GM19463 (cell line): Measurements from ENCODE around the gene FNDC3B.
"Not testable (repeated sequence)": the region's sequence is repeated elsewhere in the genome, so short reads cannot be mapped to it uniquely, and the experiment has no call there.

Source experiments
- ATAC-seq: cut with Tn5 transposase; IDR thresholded peaks from one replicate; pipeline ENCODE4 v1.9.1; 2021; ENCODE audit warnings: mild to moderate bottlenecking, moderate library complexity; ENCODE audit not compliant: unreplicated experiment

FNDC3B gene

DNA sequence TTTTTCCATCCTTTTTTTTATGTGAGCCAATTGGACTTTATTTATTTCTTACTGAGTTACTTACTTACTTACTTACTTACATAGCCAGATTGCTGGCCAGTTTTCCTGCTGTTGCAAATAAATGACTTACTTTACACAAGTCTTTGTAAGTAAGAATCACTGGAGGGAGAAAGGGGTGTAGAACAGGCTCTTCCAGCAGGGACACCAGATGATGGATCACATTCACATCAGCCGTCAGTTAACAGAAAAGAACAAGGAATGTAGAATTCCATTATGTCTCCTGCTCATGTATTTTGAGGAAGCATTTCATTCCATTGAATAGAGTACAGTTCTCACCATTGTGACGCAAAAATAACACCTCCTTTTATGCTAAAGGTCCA, 188.6 kb downstream of the FNDC3B start:
- ATAC-seq, result no peak

DNA sequence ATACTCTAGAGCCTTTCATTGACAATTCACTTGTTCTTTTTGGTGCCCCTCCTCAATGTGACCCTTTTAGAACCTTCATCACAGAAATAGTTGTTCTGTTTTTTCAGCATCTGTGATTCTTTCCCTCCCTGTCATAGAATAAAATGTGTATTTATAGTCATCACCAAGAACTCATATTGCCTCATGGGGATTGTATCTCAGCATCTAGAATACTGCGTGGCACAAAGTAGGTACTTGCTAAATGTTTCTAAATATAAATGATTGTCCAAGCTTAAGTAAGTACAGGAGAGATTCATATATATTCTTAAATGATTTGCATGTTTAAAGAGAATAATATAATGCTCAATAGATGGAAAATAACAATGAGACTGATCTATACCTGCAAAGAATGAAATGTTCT, 190.1 kb downstream of the FNDC3B start:
- ATAC-seq, result no peak

- no peak for ATAC-seq
These were observed 192.0 kb downstream of the FNDC3B start for GRCh38 chr3:172231318-172231901.

DNA sequence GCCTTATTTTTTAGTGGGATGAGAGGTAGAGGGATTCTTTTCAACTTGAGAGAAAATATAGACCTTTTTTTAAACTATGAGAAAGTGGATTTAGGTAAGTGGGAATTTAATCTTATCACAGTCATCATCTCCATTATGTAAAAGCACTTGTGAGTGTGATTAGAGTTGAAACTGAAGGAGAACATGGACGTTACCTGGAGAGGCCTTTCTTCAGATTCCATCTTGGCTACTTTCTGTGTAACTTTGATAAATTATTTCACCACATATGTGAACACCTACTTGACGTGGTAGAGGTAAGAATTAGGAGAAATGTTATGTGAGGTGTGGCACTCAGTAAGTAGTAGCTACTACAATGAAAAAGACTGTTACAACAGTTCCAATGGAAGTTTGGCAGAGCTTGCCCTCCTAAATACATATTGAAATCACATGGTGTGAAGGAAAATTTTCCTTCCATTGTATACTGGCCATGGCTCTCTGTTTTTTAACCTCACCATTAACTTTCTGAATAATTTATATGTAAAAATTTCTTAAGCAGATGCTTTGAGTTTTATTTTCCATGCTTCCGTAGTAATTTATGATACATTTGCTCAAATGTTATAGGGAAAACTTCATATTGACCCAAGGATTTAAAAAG, 193.3 kb downstream of the FNDC3B start:
- ATAC-seq, result no peak

DNA sequence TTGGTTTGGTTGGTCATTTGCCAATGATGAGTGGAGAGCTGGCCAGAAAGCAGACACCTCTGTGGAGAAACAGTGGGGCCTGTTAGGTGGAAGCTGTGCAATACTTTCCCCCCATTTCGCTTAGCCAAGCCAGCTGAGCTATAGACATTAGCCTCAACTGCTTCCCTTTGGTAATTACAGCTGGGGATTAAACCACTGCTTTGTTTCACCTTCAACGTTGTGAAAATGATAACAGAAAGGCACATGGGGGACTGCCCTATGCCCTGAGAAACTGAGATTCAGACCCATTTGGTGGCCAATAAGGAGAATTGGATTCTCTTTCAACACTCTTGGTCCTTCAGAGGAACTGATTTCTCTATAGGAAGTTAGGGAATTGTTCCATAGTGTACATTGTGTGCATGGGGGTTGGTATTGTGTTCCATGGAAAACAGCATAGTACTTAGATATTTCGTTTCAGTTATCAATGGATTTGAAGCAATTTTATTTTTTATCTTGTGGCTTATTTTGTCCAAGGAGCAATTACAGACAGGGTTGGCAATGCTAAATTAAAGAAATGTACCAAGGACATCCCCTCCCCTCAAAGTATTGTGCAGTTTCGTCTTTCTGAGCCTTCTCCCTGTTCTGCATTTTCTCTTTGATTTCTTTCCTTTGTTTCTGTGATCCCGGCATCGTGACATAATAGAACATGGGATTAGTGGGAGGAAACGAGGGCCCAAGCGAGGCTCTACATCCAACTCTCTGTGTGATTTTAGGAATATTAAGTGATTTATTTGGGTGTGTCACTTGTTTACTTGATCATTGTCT, 194.3 kb downstream of the FNDC3B start:
- no peak for ATAC-seq

DNA sequence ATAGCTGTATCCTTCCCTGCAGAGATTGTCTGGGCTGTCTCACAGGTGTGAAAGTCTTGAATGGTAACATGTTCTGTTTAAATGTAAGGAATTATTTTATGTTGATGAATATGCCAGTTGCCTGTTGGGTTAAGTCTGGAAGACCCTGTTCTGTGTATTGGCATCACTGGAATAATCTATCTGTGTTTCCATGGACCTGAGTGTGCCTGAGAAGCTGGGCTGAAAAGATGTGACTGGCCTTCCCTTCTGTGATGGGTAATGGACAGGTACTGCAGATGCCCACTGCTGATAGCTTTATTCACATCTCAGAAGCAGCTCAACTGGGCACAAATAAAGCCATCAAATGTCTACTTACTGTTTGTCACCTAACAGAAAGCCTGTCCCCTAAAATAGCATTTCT, 196.3 kb downstream of the FNDC3B start:
- ATAC-seq, result no peak

DNA sequence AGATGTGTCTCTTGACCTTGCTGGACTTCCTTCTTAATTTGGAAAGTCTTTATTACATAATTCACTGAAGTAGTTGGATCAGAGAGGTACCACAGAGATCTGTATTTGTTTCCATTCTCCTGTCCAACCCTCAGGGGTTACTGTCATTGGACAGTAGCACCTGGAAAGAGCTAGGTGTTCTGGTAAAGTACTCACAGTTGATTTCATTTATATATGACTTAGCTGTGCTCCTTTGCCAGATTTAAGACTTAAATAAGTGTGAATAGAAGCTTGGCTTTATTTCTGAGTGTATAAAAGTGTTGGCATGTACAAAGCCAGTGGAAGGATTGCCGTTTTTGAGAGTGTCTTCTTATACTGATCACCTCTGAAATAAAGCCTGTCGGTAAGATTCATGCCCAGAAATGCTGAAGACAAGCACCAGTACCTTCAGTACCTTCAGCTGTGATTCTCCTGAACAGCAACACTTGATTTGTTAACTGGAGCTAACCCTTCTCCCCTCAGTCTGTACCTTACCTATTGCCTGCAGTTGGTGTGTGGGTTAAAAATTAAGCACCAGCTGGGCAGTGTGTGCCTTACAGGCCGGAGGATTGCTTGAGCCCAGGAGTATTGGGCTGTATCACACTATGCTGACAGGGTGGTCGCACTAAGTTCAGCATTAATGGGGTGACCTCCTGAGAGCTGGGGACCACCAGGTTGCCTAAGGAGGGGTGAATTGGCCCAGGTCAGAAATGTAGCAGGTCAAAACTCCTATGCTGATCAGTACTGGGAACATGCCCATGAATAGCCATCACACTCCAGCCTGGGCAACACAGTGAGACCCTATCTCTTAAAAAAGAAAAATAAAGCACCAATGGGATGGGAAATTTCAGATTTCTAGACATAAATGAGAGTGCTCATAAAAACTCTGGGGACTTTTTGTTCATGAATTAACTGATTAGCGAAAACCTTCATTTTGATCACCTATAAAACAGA, 197.7 kb downstream of the FNDC3B start:
- ATAC-seq, result no peak

DNA sequence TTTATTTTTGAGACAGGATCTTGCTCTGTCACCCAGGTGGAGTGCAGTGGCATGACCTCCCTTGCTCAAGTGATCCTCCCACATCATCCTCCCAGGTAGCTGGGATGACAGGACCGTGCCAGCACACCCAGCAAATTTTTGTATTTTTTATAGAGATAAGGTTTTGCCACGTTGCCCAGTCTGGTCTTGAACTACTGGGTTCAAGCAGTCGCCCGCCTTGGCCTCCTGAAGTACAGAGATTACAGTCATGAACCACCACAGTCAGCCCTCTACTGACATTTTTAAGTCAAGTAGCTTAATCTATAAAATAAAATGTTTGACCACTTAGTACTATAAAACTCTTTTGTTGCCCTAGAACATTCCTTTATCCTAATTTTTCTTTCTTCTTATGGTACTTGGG, 198.8 kb downstream of the FNDC3B start:
- ATAC-seq, result no peak

GRCh38 chr3:172239218-172239790, 199.9 kb downstream of the FNDC3B start:
- no peak for ATAC-seq

DNA sequence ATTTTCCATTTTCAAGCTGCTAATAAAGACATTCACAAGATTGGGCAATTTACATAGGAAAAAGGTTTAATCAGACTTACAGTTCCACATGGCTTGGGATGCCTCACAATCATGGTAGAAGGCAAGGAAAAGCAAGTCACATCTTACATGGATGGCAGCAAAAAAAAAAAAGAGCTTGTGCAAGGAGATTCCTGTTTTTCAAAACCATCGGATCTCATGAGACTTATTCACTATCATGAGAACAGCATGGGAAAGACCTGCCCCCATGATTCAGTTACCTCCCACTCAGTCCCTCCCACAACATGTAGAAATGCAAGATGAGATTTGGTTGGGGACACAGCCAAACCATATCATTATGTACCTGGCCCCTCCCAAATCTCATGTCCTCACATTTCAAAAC, 202.0 kb downstream of the FNDC3B start:
- no peak for ATAC-seq

- ATAC-seq, result not testable (repeated sequence)
These were observed 203.1 kb downstream of the FNDC3B start for GRCh38 chr3:172242471-172242870.

- not testable (repeated sequence) for ATAC-seq
These were observed 204.0 kb downstream of the FNDC3B start for GRCh38 chr3:172243376-172243775.

DNA sequence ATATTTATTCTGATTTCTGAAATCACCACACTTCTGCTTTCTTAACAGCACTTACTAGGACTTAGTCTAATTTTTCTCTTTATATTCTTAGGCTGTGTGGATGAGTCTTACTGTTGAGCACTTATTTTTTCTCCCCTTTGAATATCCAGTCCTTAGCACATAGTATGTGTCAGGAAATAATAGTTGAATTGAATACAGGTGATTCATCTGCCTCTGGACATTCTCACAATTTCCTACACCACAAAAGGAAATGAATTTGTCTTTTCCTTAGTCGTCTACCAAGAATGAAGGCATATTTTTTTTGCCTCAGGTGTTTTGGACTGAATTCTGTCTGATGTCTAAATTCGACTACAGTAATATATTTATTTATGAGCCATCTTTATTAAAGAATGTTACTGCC, 204.6 kb downstream of the FNDC3B start:
- ATAC-seq, result no peak

DNA sequence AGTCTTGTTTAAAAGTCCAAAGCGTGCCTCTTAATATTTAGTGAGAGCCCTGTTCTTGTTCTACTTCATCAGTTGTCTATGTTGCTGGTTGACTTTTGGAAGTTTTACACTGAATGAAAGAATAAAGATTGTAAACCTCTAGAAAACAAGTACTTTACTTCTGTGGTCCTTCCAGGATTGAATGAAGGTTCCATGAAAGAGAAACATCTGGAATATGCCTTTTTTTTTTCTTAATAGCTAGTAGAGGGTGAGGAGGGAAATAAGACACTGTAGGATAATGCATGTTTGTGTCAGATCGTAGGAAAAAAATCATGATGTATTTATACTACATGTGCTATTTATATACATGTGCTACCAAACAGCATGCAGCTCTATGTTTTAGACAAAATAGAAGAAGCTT, 205.9 kb downstream of the FNDC3B start:
- no peak for ATAC-seq

- ATAC-seq, result no peak
These were observed 206.9 kb downstream of the FNDC3B start for GRCh38 chr3:172246107-172246844.

DNA sequence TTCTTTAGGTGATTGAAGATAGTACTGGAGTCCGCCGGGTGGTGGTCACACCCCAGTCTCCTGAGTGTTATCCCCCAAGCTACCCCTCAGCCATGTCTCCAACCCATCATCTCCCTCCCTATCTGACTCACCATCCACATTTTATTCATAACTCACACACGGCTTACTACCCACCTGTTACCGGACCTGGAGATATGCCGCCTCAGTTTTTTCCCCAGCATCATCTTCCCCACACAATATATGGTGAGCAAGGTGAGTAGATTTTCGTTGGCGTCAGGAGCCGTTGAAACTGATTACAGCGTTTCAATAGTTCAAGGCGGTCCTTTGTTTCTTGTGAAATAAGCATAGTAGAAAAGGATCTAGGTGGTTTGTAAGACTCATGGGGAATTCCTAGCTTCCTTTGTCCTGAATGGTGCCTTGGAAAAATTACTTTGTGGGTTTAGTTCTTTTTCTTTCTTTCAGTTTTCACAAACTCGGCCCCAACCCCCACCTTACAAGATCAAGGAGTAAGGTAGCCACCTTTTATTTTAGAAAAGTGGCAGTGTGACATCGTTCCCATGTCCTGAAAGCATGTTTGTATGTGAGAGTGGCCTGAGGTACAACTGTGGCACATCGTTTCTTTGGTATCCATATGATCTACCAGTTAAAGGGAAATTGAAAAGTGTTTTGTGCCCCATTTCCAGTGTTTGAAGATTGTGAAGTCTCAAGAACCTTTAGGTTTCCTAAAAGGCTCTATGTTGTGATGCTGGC, 208.3 kb downstream of the FNDC3B start:
- ATAC-seq, result no peak

GRCh38 chr3:172249039-172249438, 209.7 kb downstream of the FNDC3B start:
- no peak for ATAC-seq

DNA sequence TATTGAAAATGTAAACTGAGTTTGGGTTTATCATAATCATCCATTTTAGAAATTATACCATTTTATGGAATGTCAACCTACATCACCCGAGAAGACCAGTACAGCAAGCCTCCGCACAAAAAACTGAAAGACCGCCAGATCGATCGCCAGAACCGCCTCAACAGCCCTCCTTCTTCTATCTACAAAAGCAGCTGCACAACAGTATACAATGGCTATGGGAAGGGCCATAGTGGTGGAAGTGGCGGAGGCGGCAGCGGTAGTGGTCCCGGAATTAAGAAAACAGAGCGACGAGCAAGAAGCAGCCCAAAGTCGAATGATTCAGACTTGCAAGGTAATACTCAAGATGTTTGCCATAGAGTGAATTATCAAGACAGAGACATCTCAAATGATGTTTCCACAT, 211.8 kb downstream of the FNDC3B start:
- ATAC-seq, result no peak

DNA sequence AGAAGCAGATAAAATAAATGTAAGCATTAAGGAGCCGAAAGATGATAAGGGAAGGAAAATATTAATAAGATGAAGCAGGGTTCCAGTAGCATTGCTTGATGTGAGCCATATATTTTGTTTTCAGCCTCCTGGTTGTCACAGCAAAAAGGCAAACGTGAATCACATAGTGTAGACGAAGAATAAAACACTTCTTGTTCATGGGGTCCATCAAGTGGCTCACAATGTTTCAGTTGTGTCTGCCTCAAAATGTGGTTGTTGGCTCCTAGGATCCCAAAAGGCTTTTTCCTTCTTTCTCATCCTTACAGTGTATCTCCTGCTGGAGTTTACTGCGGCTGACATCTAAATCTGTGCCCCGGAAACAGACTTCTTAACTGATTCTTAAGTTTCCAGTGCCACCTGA, 213.8 kb downstream of the FNDC3B start:
- no peak for ATAC-seq
